GM19023 (cell line): ENCODE measurements around the gene DCUN1D3.
"Not testable (repeated sequence)": the region's sequence is repeated elsewhere in the genome, so short reads cannot be mapped to it uniquely, and the experiment has no call there.

Source experiments
- ATAC-seq: cut with Tn5 transposase; IDR thresholded peaks from one replicate; pipeline ENCODE4 v1.9.1; 2021; ENCODE audit warnings: mild to moderate bottlenecking, moderate library complexity; ENCODE audit not compliant: unreplicated experiment

Gene DCUN1D3

DNA sequence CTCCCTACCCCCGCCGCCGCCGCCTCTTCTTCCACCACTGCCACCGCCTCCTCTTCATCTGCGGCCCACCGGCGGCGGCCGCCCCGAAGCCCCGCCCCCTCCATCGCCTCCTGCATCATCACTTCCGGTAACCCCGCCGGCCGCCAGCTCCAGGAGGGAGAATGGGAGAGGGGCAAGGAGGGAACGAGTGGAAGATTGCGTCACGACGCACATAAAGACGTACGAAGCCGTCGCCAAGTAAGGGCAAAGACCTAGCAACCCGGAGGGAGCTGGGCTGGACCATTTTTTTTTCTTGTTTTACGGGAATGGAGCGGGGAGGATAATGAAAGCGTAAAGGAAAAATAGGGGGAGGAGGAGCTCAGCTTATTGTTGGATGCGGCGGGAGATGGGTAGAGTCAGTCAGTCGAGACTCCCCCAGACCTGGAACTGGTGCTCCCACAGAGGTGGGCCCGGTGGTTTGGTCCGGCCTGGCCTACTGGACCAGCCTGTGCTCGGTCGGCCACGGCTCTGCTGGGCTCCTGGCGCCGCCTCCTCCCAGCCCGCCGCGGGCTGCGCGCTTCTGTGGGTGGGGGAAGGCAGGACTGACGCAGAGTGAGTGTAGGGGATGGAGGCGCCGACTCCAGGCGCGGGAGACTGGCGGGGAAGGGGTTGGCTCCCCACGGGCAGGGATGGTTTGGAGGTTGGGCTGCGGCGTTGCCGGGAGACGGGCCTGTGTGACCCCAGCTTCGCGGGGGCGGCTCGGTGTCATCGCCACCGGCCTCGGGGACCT is at the start of gene DCUN1D3, which contains the start of gene LYRM1:
Gene DCUN1D3, minus strand, starts transcription at position 60 of the 769 bp plus-strand sequence. CDS start 37,820 bp downstream, outside the sequence.
Gene LYRM1, plus strand, starts transcription at position 473 of the 769 bp plus-strand sequence. CDS start 14,785 bp downstream, outside the sequence.
- ATAC-seq: peak; percentile 80

GRCh38 chr16:20949660-20950059 is 49.5 kb upstream of the DCUN1D3 start:
- no peak for ATAC-seq

GRCh38 chr16:20948444-20948843 is 48.3 kb upstream of the DCUN1D3 start:
- no peak for ATAC-seq

DNA sequence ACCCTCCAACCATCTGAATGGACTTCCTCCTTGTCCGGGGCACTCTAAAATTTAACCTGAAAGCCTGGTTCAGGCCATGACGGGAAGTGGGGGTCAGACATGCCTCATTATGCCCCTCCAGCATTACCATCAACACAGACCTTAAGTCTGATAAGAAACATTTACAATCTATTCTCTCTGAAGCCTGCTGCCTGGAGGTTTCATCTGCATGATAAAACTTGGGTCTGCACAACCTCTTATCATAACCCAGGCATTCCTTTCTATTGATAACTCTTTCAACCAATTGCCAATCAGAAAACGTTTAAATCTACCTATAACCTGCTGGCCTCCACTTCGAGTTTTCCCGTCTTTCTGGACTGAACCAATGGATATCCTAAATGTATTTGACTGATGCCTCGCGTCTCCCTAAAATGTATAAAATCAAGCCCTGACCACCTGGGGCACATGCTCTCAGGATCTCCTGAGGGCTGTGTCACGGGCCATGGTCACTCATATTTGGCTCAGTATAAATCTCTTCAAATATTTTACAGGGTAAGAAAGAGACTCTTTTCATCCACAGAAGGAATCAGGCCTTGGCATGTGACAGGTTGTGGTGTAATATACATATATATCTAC is 46.0 kb upstream of the DCUN1D3 start:
- ATAC-seq: no peak

- ATAC-seq: not testable (repeated sequence)
These were observed 45.4 kb upstream of the DCUN1D3 start for GRCh38 chr16:20945575-20945875.

- no peak for ATAC-seq
These were observed 44.9 kb upstream of the DCUN1D3 start for GRCh38 chr16:20944861-20945574.

DNA sequence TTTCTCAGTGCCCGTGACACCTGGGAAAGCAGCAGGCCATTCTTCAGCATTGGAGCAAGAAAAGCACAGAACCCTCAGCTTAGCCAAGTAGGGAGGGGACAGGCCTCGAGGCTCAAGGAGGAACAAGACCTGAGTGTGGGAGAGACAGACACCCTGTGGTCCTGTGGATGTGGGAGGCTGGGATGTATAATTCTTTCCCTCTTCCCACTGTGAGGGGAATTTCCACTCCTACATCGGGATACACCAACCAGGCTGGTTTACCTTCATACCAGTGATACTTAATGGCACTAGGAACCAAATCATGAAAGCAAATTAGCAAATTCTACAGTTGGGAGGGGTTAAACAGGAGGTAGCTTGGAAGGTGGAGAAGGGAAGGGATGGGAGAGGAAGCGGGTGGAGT is 42.1 kb upstream of the DCUN1D3 start:
- no peak for ATAC-seq

- no peak for ATAC-seq
These were observed 41.4 kb upstream of the DCUN1D3 start for GRCh38 chr16:20941636-20941926.

- no peak for ATAC-seq
These were observed 40.9 kb upstream of the DCUN1D3 start for GRCh38 chr16:20940871-20941635.

DNA sequence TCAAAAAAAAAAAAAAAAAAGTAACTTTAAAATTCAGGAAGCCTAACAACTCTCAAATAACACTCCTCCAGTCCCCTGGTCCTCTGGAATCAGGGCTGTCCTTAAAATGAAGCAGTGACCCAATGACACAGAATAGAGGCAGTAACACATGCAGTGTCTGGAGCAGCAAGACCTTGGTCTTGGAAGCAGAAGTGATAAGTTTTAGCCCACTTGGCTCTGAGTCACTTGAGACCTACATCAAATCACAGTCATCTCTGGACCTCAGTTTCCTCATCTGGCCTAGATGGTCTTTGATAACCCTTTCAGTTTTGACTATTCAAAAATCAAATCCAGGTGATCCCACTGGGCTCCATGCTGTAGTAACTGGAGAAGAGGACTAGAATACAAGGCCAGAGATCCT is 39.5 kb upstream of the DCUN1D3 start:
- no peak for ATAC-seq

- ATAC-seq: no peak
These were observed 38.3 kb upstream of the DCUN1D3 start for GRCh38 chr16:20938426-20938825.

GRCh38 chr16:20937736-20938135 is 37.6 kb upstream of the DCUN1D3 start:
- no peak for ATAC-seq

DNA sequence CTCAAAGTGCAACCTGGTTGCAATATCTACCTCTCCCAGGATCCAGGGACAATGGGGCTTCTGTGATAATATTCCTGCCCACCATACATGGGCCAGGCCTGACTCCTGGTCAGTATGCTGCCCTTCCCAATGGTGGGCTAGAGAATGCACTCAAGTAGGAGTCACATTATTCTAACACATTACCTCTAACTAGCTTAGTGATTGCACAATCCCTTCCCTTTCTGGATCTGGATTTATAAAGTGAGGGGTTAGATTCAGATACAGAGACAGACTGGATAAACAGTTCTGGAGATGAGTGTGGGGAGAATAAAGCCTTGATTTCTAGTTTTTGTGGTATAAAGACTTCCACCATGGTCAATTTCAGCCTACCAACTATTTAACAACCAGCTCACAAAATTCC is 33.4 kb upstream of the DCUN1D3 start:
- ATAC-seq: no peak

- ATAC-seq: no peak
These were observed 31.0 kb upstream of the DCUN1D3 start for GRCh38 chr16:20931066-20931600.

GRCh38 chr16:20930365-20930690 is 30.2 kb upstream of the DCUN1D3 start:
- no peak for ATAC-seq

DNA sequence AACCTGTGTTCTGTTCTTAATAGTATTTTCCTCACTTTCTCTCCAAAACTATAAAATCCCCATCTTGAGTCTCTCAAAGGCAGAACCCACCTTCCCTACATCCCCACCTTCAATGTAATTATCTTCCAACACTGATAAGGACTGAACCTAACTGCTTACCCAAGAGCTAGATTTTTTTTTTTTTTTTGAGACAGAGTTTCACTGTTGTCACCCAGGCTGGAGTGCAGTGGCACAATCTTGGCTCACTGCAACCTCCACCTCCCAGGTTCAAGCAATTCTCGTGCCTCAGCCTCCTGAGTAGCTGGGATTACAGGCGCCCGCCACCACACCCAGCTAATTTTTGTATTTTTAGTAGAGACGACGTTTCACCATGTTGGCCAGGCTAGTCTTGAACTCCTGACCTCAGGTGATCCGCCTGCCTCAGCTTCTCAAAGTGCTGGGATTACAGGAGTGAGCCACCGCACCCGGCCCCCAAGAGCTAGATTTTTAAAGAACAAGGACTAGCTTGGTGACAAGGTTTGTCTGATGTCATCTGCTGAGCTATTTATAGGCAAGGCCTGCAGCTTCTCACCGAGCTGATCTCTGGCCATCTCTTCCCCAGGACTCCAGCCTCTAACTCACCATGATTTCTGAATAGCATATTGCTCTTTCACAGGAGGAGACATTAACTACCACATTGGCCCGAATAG is 29.7 kb upstream of the DCUN1D3 start:
- ATAC-seq: not testable (repeated sequence)

GRCh38 chr16:20928774-20929411 is 28.7 kb upstream of the DCUN1D3 start:
- ATAC-seq: peak; percentile 58

DNA sequence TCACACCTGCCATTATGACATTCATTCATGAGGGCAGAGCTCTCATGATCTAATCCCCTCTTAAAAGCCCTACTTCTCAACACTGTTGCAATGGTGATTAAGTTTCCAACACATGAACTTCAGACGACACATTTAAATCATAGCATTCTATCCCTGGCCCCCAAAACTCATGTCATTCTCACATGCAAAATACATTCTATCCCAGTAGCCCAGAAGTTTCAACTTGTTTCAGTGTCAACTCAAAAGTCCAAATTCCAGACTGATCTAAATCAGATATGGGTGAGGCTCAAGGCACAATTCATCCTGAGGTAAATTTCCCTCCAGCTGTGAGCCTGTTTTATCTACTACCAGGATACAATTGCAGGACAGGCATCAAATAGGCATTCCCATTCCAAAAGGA is 25.6 kb upstream of the DCUN1D3 start:
- no peak for ATAC-seq

DNA sequence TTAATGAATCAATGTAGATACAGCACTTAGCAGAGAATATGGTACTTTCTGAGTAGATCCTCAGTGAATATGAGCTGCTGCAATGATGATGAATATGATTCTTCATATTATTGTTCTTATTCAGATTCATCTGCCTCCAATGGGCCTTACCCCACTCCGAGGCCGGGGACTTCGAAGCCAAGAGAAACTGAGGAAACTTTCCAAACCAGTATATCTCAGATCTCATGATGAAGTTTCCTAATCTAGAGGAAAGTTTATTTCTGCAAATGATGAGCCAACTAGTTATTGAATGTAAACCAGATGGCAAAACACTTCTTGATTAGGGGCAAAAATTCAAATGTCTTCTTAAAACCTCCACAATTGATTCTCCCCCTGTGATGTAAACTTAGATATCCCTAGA is 23.7 kb upstream of the DCUN1D3 start:
- no peak for ATAC-seq

GRCh38 chr16:20920799-20921198 is 20.6 kb upstream of the DCUN1D3 start:
- ATAC-seq: no peak
